H1 (cell line): ENCODE results near the gene PLEKHA4. TPM values are rescaled to one million over a fixed set of nuclear protein-coding genes. Genes with fewer than 3 reads are reported as not detected.

Experiments
- ASH2L ChIP-seq: fragments of 200-600, 300-600 bp; sonication (generic); IDR thresholded peaks from one replicate; pipeline ENCODE4 v1.7.1; 2017; ENCODE audit warnings: low read length
- CBX8 ChIP-seq: fragments of 300-800, 300-1000 bp; sonication (generic); IDR thresholded peaks from 2 replicates; pipeline ENCODE4 v1.7.1; 2016; ENCODE audit warnings: low read depth, low read length, borderline replicate concordance
- CHD2 ChIP-seq: IDR thresholded peaks from 2 replicates; pipeline ENCODE4 v1.6.1; 2012; ENCODE audit warnings: low read length, improper control_type of control experiment
- KDM4A ChIP-seq: IDR thresholded peaks from one replicate; pipeline ENCODE4 v1.7.1; 2012; ENCODE audit warnings: low read depth, mild to moderate bottlenecking, moderate library complexity, low read length, inconsistent platforms; ENCODE audit not compliant: severe bottlenecking
- MAFK ChIP-seq: IDR thresholded peaks from 2 replicates; pipeline ENCODE4 v1.6.1; 2012; ENCODE audit warnings: low read depth, mild to moderate bottlenecking, improper control_type of control experiment, low read length
- POLR2AphosphoS5 ChIP-seq: IDR thresholded peaks from 2 replicates; pipeline ENCODE4 v1.6.1; 2011; ENCODE audit warnings: low read depth, low read length
- POU5F1 ChIP-seq: IDR thresholded peaks from 2 replicates; pipeline ENCODE4 v1.6.1; 2011; ENCODE audit warnings: low read depth, mild to moderate bottlenecking, low read length, moderate library complexity
- RNF2 ChIP-seq: fragments of 200-900, 300-1000 bp; sonication (generic); IDR thresholded peaks from 2 replicates; pipeline ENCODE4 v1.7.1; 2016; ENCODE audit warnings: borderline replicate concordance, low read depth, mild to moderate bottlenecking, antibody characterized with exemption, low read length; ENCODE audit not compliant: poor library complexity, severe bottlenecking; ENCODE audit errors: missing control alignments
- SIX5 ChIP-seq: IDR thresholded peaks from 2 replicates; pipeline ENCODE4 v1.6.1; 2011; ENCODE audit warnings: mild to moderate bottlenecking, low read depth, low read length
- polyA plus RNA-seq, 7 experiments: library from polyadenylated mRNA; depleted of rRNA in 3 of 7; stranded (reverse) in 5 of 7; unstranded in 2 of 7; fragments of >200 nt in 5 of 7; fragments of 200-250 nt in 2 of 7; gene quantifications; 1 replicate in 5 of 7; 2 replicates in 1 of 7; 4 replicates in 1 of 7; pipeline versions ENCODE4 v1.2.1 to v1.2.3, GENCODE V29; 2011 to 2013; ENCODE audit warnings: missing spikeins in 2 of 7, mixed read lengths in 2 of 7
- total RNA-seq: library from RNA; stranded (reverse); fragmentation: NEBNext Ultra II Directional; extraction: Animal tissue kit (Norgen Biotek cat#: 25700); gene quantifications from 2 replicates; pipeline ENCODE4 v1.2.1, GENCODE V29; 2021

Gene PLEKHA4
- total and polyA plus RNA-seq, 2 of the 8 experiments (the other 6 are each of a cell fraction or from before 2014, with no cell fraction given) = 8.2 to 18.0 TPM

- no peak for TF ChIP-seq KDM4A
- TF ChIP-seq ASH2L = no peak
- no peak for TF ChIP-seq CBX8
- TF ChIP-seq POLR2AphosphoS5 = no peak
- TF ChIP-seq SIX5 = no peak
- no peak for TF ChIP-seq POU5F1
- no peak for TF ChIP-seq RNF2
- no peak for TF ChIP-seq CHD2
- TF ChIP-seq MAFK = no peak
Observed at GRCh38 chr19:48795685-48796070, 72.7 kb downstream of the PLEKHA4 start (continued).
